Neural crest cell (in vitro differentiated cells): ENCODE data around the gene FAM199X. TPM values are rescaled to one million over a fixed set of nuclear protein-coding genes. Genes with fewer than 3 reads are reported as not detected.

Experiments
- DNase-seq: peaks from one replicate; pipeline ENCODE4 v3.0.0; 2021; ENCODE audit warnings: low read depth, mixed read lengths, low spot score
- H3K27ac Mint-ChIP-seq: one replicate; pipeline ENCODE4 v1.8.0; 2021; ENCODE audit warnings: mild to moderate bottlenecking, mixed read lengths; ENCODE audit not compliant: unreplicated experiment
- H3K27me3 Mint-ChIP-seq: 2 replicates; pipeline ENCODE4 v1.8.0; 2021; ENCODE audit warnings: low read depth, mild to moderate bottlenecking, mixed read lengths
- H3K36me3 Mint-ChIP-seq: 2 replicates; pipeline ENCODE4 v1.8.0; 2021; ENCODE audit warnings: low read depth, mild to moderate bottlenecking, mixed read lengths
- H3K4me1 Mint-ChIP-seq: 2 replicates; pipeline ENCODE4 v1.8.0; 2021; ENCODE audit warnings: mixed read lengths
- H3K4me3 Mint-ChIP-seq: one replicate; pipeline ENCODE4 v1.8.0; 2021; ENCODE audit warnings: mild to moderate bottlenecking, mixed read lengths
- H3K9me3 Mint-ChIP-seq: 2 replicates; pipeline ENCODE4 v1.8.0; 2021; ENCODE audit warnings: mixed read lengths
- total RNA-seq: library from RNA; stranded (reverse); gene quantifications from 2 replicates; pipeline ENCODE4 v1.2.1, GENCODE V29; 2021
- TF ChIP-seq, protein P1 (sequence below): fragments of 200-600 bp; sonication (generic); conservative IDR thresholded peaks from 2 replicates; pipeline ENCODE4 v1.5.0; 2021; ENCODE audit warnings: antibody characterized with exemption, mild to moderate bottlenecking

FAM199X gene
- total RNA-seq, 1 donor from 2014 or later: 18.2 TPM

DNA sequence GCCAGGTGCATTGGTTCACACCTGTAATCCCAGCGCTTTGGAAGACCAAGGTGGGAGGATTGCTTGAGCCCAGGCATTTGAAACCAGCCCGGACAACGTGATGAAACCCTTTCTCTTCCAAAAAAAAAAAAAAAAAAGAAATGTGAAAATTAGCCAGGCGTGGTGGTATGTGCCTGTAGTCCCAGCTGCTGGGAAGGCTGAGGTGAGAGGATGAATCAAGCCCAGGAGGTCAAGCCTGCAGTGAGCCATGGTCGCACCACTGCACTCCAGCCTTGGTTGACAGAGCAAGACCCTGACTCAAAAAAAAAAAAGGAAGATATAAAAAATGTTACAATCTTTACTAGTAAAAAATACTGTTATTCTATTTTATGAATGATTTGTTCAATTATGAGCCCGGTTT is 5.9 kb downstream of the FAM199X start:
- H3K9me3 Mint-ChIP-seq: peaks cover 3% of the 10 kb centered on the region
- peaks cover 2% of the 10 kb centered on the region for H3K36me3 Mint-ChIP-seq
- no peaks in the 10 kb centered on the region for H3K27me3 Mint-ChIP-seq
- H3K4me3 Mint-ChIP-seq: no peak overlapping the region
- TF ChIP-seq, protein P1, sequence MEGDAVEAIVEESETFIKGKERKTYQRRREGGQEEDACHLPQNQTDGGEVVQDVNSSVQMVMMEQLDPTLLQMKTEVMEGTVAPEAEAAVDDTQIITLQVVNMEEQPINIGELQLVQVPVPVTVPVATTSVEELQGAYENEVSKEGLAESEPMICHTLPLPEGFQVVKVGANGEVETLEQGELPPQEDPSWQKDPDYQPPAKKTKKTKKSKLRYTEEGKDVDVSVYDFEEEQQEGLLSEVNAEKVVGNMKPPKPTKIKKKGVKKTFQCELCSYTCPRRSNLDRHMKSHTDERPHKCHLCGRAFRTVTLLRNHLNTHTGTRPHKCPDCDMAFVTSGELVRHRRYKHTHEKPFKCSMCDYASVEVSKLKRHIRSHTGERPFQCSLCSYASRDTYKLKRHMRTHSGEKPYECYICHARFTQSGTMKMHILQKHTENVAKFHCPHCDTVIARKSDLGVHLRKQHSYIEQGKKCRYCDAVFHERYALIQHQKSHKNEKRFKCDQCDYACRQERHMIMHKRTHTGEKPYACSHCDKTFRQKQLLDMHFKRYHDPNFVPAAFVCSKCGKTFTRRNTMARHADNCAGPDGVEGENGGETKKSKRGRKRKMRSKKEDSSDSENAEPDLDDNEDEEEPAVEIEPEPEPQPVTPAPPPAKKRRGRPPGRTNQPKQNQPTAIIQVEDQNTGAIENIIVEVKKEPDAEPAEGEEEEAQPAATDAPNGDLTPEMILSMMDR: no peak
- DNase-seq: no peak
- no peak overlapping the region for H3K27ac Mint-ChIP-seq
- H3K4me1 Mint-ChIP-seq: peaks cover 17% of the 10 kb centered on the region

DNA sequence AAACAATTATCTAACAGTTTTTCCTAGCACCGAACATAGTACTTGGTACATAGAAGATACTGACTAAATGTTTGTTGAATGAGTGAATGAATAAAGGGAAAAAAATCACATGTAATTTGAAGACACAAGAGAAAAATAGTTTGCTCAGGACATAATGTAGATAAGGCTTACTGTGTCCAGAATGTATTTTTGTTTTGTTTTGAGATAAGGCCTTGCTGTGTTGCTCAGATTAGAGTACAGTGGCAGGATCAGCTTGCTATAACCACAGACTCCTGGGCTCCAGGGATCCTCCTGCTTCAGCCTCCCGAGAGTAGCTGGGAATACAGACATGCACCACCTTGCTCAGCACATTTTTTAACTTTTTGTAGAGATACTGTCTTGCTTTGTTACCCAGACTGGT is 6.5 kb downstream of the FAM199X start:
- Mint-ChIP-seq H3K9me3 (peaks cover 3% of the 10 kb centered on the region), H3K4me1 (peaks cover 13% of the 10 kb centered on the region), H3K27ac (no peak overlapping the region), H3K4me3 (no peak overlapping the region), H3K27me3 (no peaks in the 10 kb centered on the region), H3K36me3 (peaks cover 6% of the 10 kb centered on the region)
- TF ChIP-seq, protein P1: no peak
- no peak for DNase-seq

DNA sequence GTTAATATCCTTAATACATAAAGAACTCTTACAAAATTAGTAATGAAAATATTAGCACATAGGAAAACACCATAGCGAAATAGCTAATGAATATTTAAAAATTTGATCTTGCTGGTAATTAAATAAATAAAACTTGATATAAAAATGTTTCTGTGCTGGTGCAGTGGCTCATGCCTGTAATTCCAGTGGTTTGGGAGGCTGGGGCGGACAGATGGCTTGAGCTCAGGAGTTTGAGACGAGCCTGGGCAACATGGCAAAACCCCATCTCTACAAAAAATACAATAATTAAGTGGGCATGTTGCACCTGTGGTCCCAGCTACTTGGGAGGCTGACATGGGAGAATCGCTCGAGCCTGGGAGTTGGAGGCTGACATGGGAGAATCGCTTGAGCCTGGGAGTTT is 7.6 kb downstream of the FAM199X start:
- DNase-seq: no peak
- Mint-ChIP-seq H3K36me3 (peaks cover 12% of the 10 kb centered on the region), H3K27me3 (no peaks in the 10 kb centered on the region), H3K4me3 (no peak overlapping the region), H3K9me3 (peaks cover 6% of the 10 kb centered on the region), H3K27ac (no peak overlapping the region), H3K4me1 (peaks cover 2% of the 10 kb centered on the region)
- TF ChIP-seq, protein P1: no peak

DNA sequence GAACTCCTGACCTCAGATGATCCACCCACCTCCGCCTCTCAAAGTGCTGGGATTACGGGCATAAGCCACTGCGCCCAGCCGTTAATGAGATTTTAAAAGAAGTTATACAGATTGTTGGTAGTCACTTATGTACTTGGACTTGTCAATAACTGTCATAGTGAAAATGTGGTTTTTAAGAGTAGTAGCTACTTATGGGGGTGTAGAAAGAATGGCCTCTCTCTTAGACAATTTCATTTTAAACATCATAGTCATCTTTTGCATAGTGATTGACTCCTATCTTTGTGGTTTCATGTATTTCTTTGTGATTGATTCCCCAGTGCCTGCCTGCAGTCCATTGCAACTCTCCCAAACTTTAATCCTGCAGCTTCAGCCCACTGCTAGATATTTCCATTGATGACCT is 17.4 kb downstream of the FAM199X start:
- TF ChIP-seq, protein P1: no peak

DNA sequence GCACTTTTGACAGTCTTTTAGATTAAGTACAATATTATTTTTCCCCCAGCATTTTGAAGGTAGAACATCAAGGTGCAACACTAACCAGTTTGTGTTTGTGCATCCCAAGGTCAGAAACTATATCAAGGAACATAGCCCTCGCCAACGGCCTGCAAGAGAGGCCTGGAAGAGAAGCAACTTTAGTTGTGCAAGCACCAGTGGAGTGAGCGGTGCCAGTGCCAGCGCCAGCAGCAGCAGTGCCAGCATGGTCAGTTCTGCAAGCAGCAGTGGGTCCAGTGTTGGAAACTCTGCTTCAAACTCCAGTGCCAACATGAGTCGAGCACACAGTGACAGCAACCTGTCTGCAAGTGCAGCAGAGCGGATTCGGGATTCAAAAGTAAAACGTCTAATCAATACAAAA is 21.7 kb downstream of the FAM199X start:
- no peak for DNase-seq
- TF ChIP-seq, protein P1: no peak
- Mint-ChIP-seq H3K27me3 (no peaks in the 10 kb centered on the region), H3K9me3 (no peaks in the 10 kb centered on the region), H3K36me3 (peaks cover 5% of the 10 kb centered on the region), H3K27ac (no peak overlapping the region), H3K4me3 (no peak overlapping the region), H3K4me1 (no peaks in the 10 kb centered on the region)

More for the DNA sequence above, 17.4 kb downstream of the FAM199X start:
- H3K9me3 Mint-ChIP-seq: peaks cover 3% of the 10 kb centered on the region
- H3K27me3 Mint-ChIP-seq: no peaks in the 10 kb centered on the region
- peaks cover 4% of the 10 kb centered on the region for H3K36me3 Mint-ChIP-seq
- H3K27ac Mint-ChIP-seq: no peak overlapping the region
- H3K4me1 Mint-ChIP-seq: no peaks in the 10 kb centered on the region
- no peak overlapping the region for H3K4me3 Mint-ChIP-seq
- no peak for DNase-seq

DNA sequence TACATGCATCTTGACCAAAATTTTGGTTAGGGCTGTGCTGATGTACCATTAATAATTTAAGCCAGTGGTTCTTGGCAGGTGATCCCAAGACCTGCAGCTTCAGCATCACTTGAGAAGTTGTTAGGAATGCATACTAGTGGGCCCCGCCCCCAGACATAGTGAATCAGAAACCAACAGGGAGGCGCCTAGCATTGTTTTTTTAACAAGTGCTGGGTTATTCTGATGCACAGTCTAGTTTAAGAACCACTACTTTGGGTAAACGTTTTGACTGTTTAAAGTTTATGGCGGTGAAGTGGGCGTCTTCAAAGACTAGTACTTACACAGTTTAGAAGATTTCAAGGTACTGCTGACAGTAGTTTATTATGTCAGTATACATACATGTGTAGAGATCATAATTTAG is 23.6 kb downstream of the FAM199X start:
- no peaks in the 10 kb centered on the region for H3K9me3 Mint-ChIP-seq
- DNase-seq: no peak
- H3K4me1 Mint-ChIP-seq: no peaks in the 10 kb centered on the region
- H3K36me3 Mint-ChIP-seq: peaks cover 5% of the 10 kb centered on the region
- TF ChIP-seq, protein P1: no peak
- no peak overlapping the region for H3K27ac Mint-ChIP-seq
- H3K4me3 Mint-ChIP-seq: no peak overlapping the region
- H3K27me3 Mint-ChIP-seq: no peaks in the 10 kb centered on the region
